CD4-positive, alpha-beta T cell treated with Interleukin-6 for 4 hours (primary cell): ENCODE measurements around the gene IRF9.
A peak's percentile ranks its signal among the peaks of the same experiment; 100 is the strongest.

Experiments
- DNase-seq: peaks from one replicate; pipeline ENCODE4 v3.0.0-alpha.2; 2020; ENCODE audit warnings: mixed read lengths

IRF9 gene

GRCh38 chr14:24178399-24179178 is 17.5 kb downstream of the IRF9 start:
- no peak for DNase-seq

- no peak for DNase-seq
Observed at GRCh38 chr14:24179294-24179960, 18.4 kb downstream of the IRF9 start.

GRCh38 chr14:24179961-24180796 is 19.1 kb downstream of the IRF9 start:
- DNase-seq = no peak

GRCh38 chr14:24181371-24182077 is 20.5 kb downstream of the IRF9 start:
- no peak for DNase-seq

GRCh38 chr14:24182110-24182882 is 21.2 kb downstream of the IRF9 start:
- no peak for DNase-seq

- no peak for DNase-seq
Observed at GRCh38 chr14:24183014-24183481, 22.0 kb downstream of the IRF9 start.

- DNase-seq = no peak
Observed at GRCh38 chr14:24184104-24184970, 23.3 kb downstream of the IRF9 start.

- no peak for DNase-seq
Observed at GRCh38 chr14:24185026-24185425, 24.0 kb downstream of the IRF9 start.

- no peak for DNase-seq
Observed at GRCh38 chr14:24185741-24186140, 24.7 kb downstream of the IRF9 start.

GRCh38 chr14:24186831-24187538 is 25.9 kb downstream of the IRF9 start:
- no peak for DNase-seq

- DNase-seq = no peak
Observed at GRCh38 chr14:24187539-24187915, 26.5 kb downstream of the IRF9 start.

- peak; percentile 97 for DNase-seq
Observed at GRCh38 chr14:24188251-24189058, 27.4 kb downstream of the IRF9 start, which contains the start of gene IPO4. Gene IPO4, minus strand, starts transcription at chr14:24188816. Its CDS starts 29 bp downstream, at chr14:24188787.

GRCh38 chr14:24189059-24189375 is 28.0 kb downstream of the IRF9 start:
- no peak for DNase-seq

- no peak for DNase-seq
Observed at GRCh38 chr14:24189460-24189859, 28.4 kb downstream of the IRF9 start.

- no peak for DNase-seq
Observed at GRCh38 chr14:24190416-24190815, 29.4 kb downstream of the IRF9 start.

GRCh38 chr14:24192933-24193332 is 31.9 kb downstream of the IRF9 start:
- no peak for DNase-seq

- no peak for DNase-seq
Observed at GRCh38 chr14:24194186-24194872, 33.3 kb downstream of the IRF9 start.

- DNase-seq = no peak
Observed at GRCh38 chr14:24194873-24195185, 33.8 kb downstream of the IRF9 start.
